Suppressor macrophage treated with lipopolysaccharide for 4 hours (primary cell): Measurements from ENCODE around the gene SELENOS.

Experiments used
- DNase-seq: peaks from one replicate; pipeline ENCODE4 v3.0.0-alpha.2; 2020

The SELENOS gene, protein sequence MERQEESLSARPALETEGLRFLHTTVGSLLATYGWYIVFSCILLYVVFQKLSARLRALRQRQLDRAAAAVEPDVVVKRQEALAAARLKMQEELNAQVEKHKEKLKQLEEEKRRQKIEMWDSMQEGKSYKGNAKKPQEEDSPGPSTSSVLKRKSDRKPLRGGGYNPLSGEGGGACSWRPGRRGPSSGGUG

DNA sequence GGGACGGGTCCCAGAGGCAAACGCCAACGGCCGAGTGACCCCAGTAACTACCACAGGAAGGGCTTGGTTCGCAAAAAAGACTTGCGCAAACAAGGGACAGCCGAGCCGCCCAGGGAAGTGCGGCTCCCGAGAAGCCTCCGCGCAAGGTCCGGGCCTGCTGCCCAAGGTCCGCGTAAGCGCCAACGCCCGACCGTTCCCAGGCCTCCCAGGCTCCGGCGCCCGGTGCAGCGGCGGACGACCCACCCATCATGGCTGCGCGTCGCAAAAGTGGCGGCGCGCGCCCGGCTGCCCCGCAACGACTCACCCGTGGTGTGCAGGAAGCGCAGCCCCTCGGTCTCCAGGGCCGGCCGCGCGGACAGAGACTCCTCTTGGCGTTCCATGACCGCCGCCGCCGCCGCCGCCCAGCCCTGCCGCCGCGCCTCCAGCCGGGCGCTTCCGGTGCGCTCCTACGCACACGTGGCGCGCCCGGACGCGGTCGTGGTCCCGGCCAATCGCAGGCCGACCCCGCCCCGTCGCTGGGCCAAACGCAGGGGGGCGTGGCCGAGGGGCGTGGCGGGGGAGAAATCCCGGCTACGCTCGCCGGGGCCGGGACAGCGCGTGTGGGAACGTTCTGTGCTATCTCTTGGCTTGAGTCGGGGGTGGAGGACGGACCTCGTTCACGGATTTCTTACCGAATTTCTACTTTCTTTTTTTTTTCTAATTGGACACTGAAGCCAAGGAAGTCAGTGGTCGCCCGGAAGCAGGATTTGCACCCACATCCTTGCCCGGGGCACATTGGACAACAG, at the start of gene SELENOS:
Gene SELENOS (minus strand): TSS at position 448 of the 785 bp plus-strand sequence. CDS start 68 bp downstream, at position 380.
- DNase-seq, result peak; percentile 97

- DNase-seq, result no peak
Measured at GRCh38 chr15:101326462-101327146, 49.3 kb upstream of the SELENOS start.

DNA sequence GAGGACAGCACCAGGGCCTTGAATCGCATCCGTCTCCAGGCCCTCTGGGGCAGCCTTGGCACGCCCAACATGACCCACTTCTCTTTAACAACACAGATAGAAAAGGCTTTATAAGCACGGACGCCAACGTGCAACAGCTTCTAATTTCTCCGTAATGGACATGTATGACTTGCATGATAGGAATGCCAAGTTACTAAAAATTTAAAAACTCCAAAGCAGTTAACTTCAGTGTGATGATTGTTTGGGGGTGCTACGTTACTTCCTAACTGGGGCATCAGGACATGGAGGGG, 48.7 kb upstream of the SELENOS start:
- DNase-seq, result no peak

DNA sequence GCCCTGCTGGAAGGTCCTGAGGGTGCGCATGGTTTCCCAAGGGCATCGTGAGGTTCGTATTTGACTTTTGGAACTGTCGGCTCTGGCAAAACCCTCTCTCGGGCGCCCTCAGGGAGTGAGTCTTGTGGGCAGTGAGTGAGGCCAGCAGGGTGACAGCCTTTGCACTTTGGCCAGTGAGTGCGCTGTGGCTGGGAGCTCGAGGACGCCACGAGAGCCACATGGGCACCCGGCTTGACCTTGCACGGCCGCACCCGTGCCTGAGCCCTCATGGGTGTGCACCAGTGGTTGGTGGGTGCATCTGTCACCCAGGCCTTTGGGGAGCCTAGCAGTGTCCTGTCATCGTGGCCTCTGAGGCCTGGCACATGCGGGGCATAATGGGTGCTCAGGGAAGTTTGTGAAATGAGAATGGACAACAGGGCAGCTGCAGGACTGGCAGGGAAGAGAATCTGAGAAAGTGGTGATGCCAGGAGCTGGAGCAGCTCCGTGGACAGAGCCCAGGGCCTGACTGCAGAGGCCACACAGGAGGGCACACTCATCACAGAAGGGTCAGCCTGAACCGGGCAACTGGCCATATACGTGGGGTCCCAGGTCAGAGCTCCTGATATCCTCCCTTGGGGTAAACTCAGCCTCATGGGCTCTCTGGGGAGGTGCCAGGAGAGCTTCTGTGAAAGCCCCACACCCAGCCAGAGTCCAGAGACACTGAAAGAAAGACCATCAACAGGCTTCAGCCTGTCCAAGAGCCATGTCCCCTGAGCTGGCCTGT, 48.2 kb upstream of the SELENOS start:
- DNase-seq, result no peak

GRCh38 chr15:101324524-101325177, 47.4 kb upstream of the SELENOS start:
- no peak for DNase-seq

- no peak for DNase-seq
Measured at GRCh38 chr15:101323793-101324523, 46.7 kb upstream of the SELENOS start.

DNA sequence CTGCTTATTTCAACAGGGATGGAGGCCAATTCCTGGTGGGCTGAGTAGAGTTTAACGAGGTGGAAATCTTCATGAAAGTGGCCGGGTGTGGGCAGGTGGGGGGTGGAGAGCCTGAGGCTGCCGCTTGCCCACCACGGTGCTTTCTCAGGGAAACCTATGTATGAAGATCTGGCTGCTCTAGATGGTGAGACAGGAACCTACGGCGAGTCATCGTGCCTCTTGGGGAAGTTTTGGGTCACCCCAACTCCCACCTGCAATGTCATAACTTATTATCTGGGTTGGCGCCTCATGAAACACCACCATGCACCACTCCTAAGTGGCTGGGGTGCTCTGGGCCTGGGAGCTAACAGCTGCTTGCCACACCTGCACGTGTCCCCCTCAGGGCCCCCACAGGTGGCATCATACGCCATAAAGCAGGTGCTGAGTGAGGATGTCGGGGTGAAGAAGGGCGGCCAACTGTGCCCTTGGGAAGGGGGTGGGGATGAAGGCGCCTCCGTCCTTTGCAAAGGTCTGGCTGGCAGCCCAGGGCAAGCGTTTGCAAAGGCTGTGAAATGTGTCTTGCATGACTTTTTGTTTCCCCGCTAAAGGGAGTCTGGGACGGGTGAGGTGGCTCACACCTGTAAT, 45.7 kb upstream of the SELENOS start:
- no peak for DNase-seq

- DNase-seq, result no peak
Measured at GRCh38 chr15:101322016-101322695, 44.9 kb upstream of the SELENOS start.

DNA sequence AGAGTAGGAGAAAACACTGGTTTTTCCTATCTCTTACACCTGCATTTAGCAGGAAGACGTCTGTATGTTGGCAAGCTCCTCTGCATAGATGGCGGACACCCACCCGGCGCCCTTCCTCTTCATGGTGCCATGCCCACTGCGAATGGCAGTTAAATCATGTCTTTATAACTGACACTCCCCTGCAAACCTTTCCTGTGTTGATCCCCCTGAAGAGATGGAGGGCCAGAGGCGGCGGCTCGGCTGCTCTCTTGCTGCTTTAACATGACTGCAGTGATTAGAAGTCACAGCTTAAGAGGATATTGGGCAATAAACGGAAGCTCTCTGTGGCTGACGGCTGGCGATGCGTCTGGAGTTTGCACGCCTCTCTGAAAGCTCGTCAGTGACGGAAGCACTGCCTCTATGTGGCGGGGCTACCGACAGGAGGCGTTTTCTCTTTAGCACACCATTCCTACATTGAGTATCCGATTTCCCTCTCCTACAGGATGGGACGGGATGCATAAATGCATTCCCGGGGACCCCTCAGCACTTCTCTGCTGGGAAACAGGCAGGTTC, 43.3 kb upstream of the SELENOS start:
- peak; percentile 85 for DNase-seq

GRCh38 chr15:101318839-101319238, 41.6 kb upstream of the SELENOS start:
- no peak for DNase-seq

DNA sequence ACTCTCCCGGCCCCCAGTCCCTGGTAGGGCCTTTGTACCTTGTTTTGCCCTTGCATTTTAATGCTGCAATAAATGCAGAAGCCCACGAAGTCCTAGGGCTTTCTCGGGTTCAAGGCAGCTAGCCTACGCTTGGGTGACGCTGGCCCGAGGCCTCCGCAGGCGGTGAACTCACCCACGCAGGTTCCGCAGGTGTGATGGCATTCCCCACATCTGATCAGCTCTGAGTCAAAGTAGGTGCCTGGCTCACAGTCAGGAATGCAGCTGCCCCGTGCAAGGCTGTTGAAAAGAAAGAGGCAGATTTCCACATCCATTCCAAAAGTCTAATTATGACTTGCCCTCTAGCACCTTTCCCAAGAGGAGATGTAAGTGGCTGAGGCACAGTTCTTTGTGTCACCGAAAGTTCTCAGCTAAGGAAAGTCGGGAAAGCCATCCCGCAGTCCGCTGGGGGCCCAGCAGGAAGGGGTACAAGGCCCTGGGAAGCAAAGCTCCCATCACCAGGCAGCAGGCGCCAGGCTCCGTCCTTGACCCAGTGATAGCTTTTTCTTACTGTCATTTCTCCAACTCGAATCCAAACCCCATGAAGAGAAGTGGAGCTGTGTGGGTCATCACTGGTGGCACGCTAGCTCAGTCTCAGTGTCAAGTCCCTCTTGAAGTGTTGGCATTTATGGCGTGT, 41.0 kb upstream of the SELENOS start:
- DNase-seq, result no peak

- DNase-seq, result no peak
Measured at GRCh38 chr15:101317336-101317872, 40.1 kb upstream of the SELENOS start.

- no peak for DNase-seq
Measured at GRCh38 chr15:101316529-101316928, 39.2 kb upstream of the SELENOS start.

- DNase-seq, result no peak
Measured at GRCh38 chr15:101315736-101316135, 38.5 kb upstream of the SELENOS start.

- no peak for DNase-seq
Measured at GRCh38 chr15:101314336-101315125, 37.2 kb upstream of the SELENOS start.

GRCh38 chr15:101313041-101313761, 35.9 kb upstream of the SELENOS start:
- no peak for DNase-seq

DNA sequence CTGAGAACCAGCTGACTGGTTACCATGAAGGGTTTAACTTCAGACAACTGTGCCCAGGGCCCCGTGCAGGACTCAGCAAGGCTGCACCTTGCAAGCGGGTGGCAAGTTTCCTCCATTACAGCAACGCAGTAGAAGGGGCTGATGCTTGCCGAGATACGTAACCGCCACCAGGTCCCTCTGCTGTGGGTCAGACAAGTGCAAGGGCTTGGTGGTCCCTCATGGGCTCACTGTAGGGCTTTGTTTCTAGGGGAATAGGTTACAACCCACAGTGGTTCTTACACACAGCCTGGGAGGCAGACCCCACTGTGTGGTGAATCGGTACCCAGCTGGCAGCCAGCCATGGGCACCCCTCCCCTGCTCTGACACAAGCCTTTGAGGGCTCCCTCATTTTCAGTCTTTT, 33.2 kb upstream of the SELENOS start:
- DNase-seq, result no peak

- no peak for DNase-seq
Measured at GRCh38 chr15:101310161-101310480, 32.8 kb upstream of the SELENOS start.
